Measurements from ENCODE around the gene TMEM89.

DNA sequence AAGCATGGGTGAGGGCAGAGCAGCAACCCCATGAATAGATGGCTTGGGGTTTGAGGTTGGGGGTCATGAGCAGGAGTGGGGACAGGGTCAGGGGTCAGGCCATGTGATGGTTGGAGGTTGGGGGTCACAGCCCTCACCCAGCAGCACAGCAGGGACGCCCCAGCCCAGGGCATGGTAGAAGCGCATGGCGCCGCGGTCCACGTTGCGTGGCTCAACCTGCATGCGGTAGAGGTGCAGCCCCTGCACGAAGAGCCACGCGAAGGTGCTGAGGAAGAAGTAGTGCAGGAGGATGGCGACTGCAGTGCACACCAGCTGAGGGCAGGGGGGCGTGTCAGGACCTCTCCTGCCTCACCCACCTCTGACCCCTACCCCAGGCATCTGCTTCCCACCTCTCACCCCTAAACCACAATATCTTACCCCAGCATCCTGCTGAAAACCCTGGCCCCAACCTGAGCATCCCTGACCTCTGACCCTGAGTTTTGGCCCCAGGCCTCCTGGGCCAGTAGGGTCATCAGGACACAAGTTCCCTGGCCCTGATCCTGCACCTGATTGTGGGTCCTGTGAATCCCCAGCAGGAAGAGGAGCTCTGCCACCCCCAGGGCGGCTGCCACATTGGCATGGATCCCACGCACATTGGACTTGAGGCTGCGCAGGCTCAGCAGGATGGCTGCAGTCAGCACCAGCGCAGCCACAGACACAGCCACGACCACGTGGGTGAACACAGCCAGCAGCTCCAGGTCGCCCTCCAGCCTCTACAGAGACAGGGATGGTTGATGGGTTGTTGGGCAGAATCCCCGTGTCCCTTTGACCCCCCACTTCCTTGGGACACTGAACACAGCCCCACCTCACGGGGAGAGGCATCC lies 23.6 kb upstream of the TMEM89 start:
- no peak for TF ChIP-seq CTCF (IDR thresholded peaks at IDR 0.05; ENCODE audit: insufficient read depth, low read length, poor library complexity, severe bottlenecking)
- no peak for TF ChIP-seq EZH2phosphoT487 (conservative IDR thresholded peaks at IDR 0.05; ENCODE audit: low read length)
